HL-60/S4 treated with phorbol 12-myristate 13-acetate at 8.2 ng/mL for 4 days and 3 days (cell line): ENCODE measurements around the gene SLC9B1.
"Not testable (repeated sequence)": the region's sequence is repeated elsewhere in the genome, so short reads cannot be mapped to it uniquely, and the experiment has no call there.

ENCODE experiments used
- in situ Hi-C: fragments of 300-500 bp; cut with MboI; formaldehyde crosslinking; loops from 2 replicates; pipeline ENCODE4 v1.15.0; 2022; ENCODE audit warnings: low sequenced_read_pairs

Gene SLC9B1

GRCh38 chr4:103012060-103012459 is 7.4 kb downstream of the SLC9B1 start:
- in situ Hi-C loops: loop anchor here (25.0 kb wide), 1 partner anchor 575 kb away; no protein-coding TSS in a partner anchor

DNA sequence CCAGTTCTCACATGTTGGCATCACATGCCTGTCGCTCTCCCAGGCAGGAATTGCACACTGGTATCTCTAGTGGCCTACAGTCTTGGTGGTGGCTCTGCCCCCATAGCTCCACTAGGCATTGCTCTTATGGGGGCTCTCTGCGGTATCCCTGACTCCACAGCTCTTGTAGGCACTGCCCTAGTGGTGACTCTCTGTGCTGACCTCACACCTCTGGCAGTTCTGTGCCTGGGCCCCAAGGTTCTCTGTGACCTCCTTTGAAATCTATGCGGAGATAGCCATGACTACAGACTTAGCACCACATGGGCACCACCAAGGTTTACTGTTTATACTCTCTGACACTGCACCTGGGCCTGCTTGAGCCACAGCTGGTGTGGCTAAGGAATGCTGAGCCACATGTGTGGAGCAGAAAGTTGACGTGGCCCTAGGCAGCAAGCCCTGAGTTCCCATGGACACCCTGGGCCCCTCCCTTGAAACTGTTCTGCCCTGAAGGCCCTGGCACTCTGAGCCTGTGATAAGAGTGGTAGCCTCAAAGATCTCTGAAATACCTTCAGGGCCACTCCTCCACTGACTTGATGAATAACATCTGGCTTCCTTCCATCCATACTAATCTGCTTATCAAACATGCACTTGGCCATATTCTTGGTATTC is 8.0 kb downstream of the SLC9B1 start:
- in situ Hi-C loops: loop anchor here (25.0 kb wide), 1 partner anchor 574 kb away; no protein-coding TSS in a partner anchor

- in situ Hi-C loops: loop anchor here (25.0 kb wide), 1 partner anchor 574 kb away; no protein-coding TSS in a partner anchor
These were observed 8.7 kb downstream of the SLC9B1 start for GRCh38 chr4:103010804-103011203.

GRCh38 chr4:103008875-103009729 is 10.4 kb downstream of the SLC9B1 start:
- in situ Hi-C loops: loop anchor here (10.0 to 25.0 kb wide), 2 partner anchors 384 to 572 kb away; no protein-coding TSS in a partner anchor

DNA sequence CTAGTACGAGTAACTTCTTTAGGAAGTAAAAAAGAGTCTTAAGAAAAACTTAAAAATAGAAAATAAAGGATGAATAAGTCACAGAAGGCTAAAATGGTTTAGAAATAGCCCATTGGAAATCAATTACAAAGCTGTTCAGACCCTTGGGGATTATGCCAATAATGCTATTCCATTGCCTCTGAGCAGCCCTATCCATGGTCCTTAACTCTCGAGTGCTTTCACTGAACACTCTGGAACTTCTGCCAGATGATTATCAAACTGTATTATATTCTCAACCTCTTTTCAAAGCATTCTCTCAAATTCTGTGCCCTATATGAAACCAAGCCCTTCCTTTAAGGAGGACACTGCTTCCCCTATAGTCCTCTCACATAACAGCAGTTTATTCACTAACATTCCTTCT is 17.0 kb downstream of the SLC9B1 start:
- in situ Hi-C loops: loop anchor here (10.0 to 25.0 kb wide), 2 partner anchors 378 to 565 kb away; no protein-coding TSS in a partner anchor

DNA sequence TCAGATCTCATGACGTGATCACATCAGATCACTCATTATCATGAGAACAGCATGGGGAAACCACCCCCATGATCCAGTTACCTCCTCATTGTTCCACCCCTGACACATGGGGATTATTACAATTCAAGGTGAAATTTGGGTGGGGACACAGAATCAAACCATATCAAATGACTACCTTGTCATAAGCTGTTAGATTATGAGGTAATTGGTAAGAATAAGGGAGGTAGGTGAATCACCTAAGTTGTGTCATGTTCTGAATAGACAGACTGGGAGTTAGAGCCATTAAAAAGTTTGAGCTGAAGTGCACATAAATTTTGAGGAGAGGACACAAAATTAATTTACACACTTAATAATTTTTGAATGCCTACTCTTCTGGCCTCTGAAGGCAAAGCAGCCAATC is 24.7 kb downstream of the SLC9B1 start:
- in situ Hi-C loops: no loop called here

DNA sequence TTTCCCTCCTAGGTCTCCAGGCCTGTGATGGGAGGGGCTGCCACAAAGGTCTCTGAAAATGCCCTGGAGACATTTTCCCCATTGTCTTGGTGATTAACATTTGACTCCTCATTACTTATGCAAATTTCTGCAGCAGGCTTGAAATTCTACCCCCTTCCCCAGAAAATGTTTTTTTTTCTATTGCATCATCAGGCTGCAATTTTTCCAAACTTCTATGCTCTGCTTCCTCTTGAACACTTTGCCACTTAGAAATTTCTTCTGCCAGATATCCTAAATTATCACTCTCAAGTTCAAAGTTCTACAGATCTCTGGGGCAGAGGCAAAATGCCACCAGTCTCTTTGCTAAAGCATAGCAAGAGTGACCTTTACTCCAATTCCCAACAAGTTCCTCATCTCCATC is 25.5 kb downstream of the SLC9B1 start:
- in situ Hi-C loops: not testable (repeated sequence)

DNA sequence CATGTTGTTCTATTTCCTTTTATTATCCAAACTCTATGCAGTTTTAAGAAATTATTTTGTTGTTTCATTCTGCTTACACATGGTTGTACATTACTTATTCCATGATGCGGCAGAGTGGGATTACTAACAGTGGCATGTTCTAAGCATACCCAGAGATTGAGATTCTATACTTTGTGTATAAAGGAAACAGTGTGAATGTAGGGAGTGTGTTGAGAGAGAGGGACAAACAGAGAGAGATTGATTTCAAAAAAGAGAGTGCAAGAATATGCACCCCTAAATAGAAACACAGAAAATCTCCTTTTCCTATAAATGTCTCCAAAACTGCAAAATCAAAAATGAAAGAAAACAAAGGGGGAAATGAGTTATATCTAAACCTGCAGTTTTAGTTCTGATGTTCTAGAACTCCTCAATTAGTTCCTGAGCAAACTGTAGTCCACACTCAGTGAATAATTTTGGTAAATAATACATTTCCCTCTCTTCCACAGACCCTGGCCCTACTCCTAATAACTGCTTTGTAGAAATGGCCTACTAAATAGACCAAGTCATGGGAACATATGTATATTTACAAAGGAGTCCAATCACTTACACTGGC is 31.0 kb downstream of the SLC9B1 start:
- in situ Hi-C loops: no loop called here

GRCh38 chr4:102981005-102981404 is 38.5 kb downstream of the SLC9B1 start:
- in situ Hi-C loops: no loop called here

GRCh38 chr4:102961813-102962212 is 57.7 kb downstream of the SLC9B1 start:
- in situ Hi-C loops: not testable (repeated sequence)

GRCh38 chr4:102959496-102959895 is 60.0 kb downstream of the SLC9B1 start:
- in situ Hi-C loops: no loop called here

DNA sequence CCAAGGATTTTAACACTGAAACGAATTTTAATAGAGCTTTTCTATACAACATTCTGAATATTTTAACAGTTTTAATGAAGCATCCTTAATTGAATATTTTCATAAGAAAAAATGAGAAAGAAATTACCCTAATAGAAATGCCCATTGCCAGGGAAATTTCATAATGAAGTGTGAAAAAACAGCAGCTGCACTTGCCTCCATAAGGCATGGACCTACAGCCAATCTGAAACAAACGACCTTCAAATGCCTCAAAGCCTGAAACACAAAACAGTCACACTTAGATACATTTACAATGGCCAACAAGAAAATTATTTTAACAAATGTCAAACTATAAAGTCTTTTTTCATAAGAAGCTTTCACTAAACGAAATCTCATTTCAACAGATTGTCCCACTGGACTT is 74.4 kb downstream of the SLC9B1 start:
- in situ Hi-C loops: no loop called here

DNA sequence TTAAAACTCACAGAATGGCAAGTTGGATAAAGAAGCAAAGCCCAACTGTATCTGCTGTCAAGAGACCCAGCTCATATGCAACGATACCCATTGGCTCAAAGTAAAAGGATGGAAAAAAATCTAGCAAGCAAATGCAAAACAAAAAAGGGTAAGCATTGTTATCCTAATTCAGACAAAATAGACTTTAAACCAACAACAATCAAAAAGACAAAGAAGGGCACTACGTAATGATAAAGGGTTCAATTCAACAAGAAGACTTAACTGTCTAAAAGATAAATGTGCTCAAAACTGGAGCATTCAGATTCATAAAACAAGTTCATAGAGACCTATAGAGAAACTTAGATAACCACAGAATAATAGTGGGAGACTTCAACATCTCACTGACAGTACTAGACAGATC is 81.4 kb downstream of the SLC9B1 start:
- in situ Hi-C loops: not testable (repeated sequence)

GRCh38 chr4:102935716-102936115 is 83.8 kb downstream of the SLC9B1 start:
- in situ Hi-C loops: no loop called here

GRCh38 chr4:102919697-102920096 is 99.8 kb downstream of the SLC9B1 start:
- in situ Hi-C loops: not testable (repeated sequence)

- in situ Hi-C loops: no loop called here
These were observed 100.6 kb downstream of the SLC9B1 start for GRCh38 chr4:102918859-102919258.

- in situ Hi-C loops: no loop called here
These were observed 117.7 kb downstream of the SLC9B1 start for GRCh38 chr4:102901804-102902203.

- in situ Hi-C loops: not testable (repeated sequence)
These were observed 121.9 kb downstream of the SLC9B1 start for GRCh38 chr4:102897610-102898009.

- in situ Hi-C loops: not testable (repeated sequence)
These were observed 123.0 kb downstream of the SLC9B1 start for GRCh38 chr4:102896547-102896946.

- in situ Hi-C loops: not testable (repeated sequence)
These were observed 129.6 kb downstream of the SLC9B1 start for GRCh38 chr4:102889866-102890265.

- in situ Hi-C loops: not testable (repeated sequence)
These were observed 130.9 kb downstream of the SLC9B1 start for GRCh38 chr4:102888570-102888969.
